GM12873 (cell line): ENCODE measurements around the gene OR4D9.

Experiments used
- CTCF ChIP-seq: IDR thresholded peaks from 2 replicates; pipeline ENCODE4 v1.5.1; 2012; ENCODE audit warnings: low read depth, mild to moderate bottlenecking, moderate library complexity, low read length, control low read depth; ENCODE audit not compliant: insufficient read depth; ENCODE audit errors: missing control alignments

The OR4D9 gene

DNA sequence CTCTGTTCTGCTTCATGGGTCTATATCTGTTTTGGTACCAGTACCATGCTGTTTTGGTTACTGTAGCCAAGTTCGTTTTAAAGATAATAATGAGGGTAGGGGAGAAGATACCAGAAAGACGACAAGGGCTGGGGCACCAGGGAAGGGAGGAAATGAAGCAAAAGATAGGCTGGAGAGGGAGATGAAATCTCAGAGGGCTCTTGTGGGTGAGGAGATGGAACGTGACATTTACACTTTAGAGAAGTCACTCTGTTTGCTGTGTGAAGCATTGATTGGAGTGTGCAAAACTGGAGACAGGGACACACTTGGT, 33.5 kb downstream of the OR4D9 start:
- no peak for TF ChIP-seq CTCF

DNA sequence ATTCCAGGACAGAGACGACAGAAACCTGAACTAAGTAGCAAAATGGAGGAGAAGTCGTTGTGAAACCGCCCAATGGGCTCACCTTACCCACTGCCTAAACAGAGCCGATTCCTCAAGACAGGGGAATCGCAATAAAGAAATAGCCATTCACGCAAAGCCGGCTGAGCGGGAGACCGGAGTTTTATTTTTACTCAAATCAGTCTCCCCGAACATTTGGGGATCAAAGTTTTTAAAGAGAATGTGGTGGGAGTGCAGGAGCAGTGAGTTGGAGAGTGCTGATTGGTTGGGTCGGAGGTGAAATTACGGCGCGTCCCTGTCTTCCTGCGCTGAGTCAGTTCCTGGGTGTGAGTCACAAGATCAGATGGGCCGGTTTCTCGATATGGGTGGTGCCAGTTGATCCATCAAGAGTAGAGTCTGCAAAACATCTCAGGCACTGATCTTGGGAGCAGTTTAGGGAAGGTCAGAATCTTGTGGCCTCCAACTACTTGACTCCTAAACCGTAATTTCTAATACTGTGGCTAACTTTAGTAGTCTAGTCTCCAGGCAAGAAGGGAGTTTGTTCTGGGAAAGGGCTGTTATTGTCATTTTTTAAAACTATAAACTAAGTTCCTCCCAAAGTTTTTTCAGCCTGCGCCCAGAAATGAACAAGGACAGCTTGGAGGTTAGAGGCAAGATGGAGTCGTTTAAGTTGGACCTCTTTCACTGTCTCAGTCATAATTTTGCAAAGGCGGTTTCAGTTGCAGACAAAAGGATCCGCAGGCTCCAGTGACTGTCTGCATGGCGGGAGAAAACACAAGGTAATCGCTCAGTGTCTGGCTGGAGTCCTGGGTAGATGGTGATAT, 34.1 kb downstream of the OR4D9 start:
- no peak for TF ChIP-seq CTCF

DNA sequence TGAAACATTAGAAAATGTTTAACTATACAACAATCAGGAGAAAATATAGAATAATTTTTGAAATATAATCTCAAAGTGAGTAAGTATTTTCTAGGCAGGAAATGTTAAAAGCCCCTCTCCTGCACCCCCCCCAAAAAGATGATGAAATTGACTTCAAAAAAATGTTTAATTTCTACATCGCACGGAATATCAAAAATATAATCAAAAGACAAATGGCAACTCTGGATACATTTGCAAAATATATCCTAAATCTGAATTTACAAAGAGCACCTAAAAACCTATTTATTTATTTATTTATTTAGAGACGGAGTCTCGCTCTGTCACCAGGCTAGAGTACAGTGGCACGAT, 36.9 kb downstream of the OR4D9 start:
- no peak for TF ChIP-seq CTCF

- TF ChIP-seq CTCF, result peak; percentile 57
These were observed 39.1 kb downstream of the OR4D9 start for GRCh38 chr11:59550368-59550841.

- TF ChIP-seq CTCF, result no peak
These were observed 39.7 kb downstream of the OR4D9 start for GRCh38 chr11:59550842-59551658.

DNA sequence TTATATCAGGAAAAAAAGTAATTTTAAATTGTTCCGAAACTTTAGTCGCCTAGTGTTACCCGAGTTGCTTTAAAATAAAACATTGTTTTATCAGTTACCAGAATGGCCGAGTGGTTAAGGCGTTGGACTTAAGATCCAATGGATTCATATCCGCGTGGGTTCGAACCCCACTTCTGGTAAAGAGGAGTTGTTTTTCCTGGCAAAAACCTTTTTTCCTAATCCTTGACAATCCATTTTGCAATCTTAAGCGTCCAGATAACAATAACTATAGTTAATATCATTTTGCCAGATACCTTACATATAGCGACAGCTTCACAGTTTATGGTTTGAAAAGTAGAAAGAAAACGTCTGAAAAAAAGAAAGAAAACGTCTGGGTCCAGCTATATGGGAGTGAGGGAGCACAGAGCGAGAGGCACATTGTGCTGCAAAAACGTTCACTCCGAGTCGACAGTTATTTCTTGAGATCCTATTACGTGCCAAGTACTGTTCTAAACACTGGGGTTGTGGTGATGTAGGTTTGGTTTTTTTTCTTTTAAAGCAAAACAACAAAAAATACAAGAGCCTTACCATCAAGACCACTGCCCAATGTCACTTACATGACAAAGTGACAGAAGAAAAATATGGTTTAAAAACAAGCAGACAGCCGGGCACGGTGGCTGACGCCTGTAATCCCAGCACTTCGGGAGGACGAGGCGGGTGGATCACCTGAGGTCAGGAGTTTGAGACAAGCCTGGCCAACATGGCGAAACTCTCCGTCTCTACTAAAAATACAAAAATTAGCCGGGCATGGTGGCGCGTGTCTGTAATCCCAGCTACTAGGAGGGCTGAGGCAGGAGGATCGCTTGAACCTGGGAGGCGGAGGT, 40.6 kb downstream of the OR4D9 start:
- no peak for TF ChIP-seq CTCF

GRCh38 chr11:59552844-59553243, 41.5 kb downstream of the OR4D9 start:
- no peak for TF ChIP-seq CTCF
